GM12892 (cell line): ENCODE measurements around the gene CCDC6.
"Not testable (repeated sequence)": the region's sequence is repeated elsewhere in the genome, so short reads cannot be mapped to it uniquely, and the experiment has no call there.

ENCODE experiments used
- POLR2A ChIP-seq: IDR thresholded peaks from 2 replicates; pipeline ENCODE4 v1.6.1; 2011; ENCODE audit warnings: low read depth, low read length, control low read depth
- POLR2AphosphoS5 ChIP-seq: IDR thresholded peaks from 2 replicates; pipeline ENCODE4 v1.6.1; 2011; ENCODE audit warnings: low read depth, low read length, control low read depth

DNA sequence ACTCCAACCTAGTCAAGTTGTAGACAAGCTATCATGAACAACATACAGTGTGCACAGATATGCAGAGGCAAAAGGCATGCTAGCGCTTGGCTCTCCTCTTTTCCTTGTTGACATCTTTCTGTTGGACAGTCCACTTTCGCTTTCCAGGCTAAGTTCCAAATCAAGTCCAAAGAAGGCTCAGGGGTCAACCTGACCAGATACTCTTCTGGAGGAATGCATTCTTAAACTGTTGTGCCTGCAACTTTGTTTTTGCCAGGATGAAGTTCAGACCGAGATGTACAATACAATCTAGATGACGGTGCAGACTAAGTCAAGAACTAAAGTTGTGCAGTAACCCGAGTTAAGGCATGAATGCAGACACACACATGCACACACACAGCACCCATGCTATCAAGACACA lies 117.4 kb downstream of the CCDC6 start:
- not testable (repeated sequence) for TF ChIP-seq POLR2A, POLR2AphosphoS5
